Measurements from ENCODE around the gene RYR3. TPM values are rescaled to one million over a fixed set of nuclear protein-coding genes. Genes with fewer than 3 reads are reported as not detected.

Gene RYR3
- total RNA-seq, 1 experiment from 2014 or later, result not detected

- DNase-seq (ENCODE audit: unreplicated experiment), result peak; percentile 61
- Mint-ChIP-seq H3K4me3 (ENCODE audit: unreplicated experiment) (no peak overlapping the region), H3K27me3 (ENCODE audit: insufficient read depth, unreplicated experiment) (no peaks in the 10 kb centered on the region), H3K27ac (ENCODE audit: low read depth, unreplicated experiment) (no peak overlapping the region), H3K4me1 (ENCODE audit: insufficient read depth, unreplicated experiment) (no peaks in the 10 kb centered on the region), H3K36me3 (ENCODE audit: insufficient read depth, unreplicated experiment) (no peaks in the 10 kb centered on the region), H3K9me3 (ENCODE audit: unreplicated experiment) (no peaks in the 10 kb centered on the region)
- BruUV-seq (replicated peaks), result no TSS peak
- ChIA-PET POLR2A (interaction anchor here (0.5 to 0.7 kb wide), 2 partner anchors 236 to 810 kb away, joined by 3 read pairs; no protein-coding TSS in a partner anchor), CTCF (interaction anchor here (0.6 to 10.2 kb wide), 72 partner anchors 8 to 1055 kb away, joined by 3 to 152 read pairs (median 4); partner anchors contain the start of genes CHRM5 and KATNBL1)
- intact Hi-C loops (cut with micrococcal nuclease), result loop anchor here (5.0 kb wide), 3 partner anchors 239 to 474 kb away; partner anchors contain the start of genes AVEN and KATNBL1
- peak; percentile 73 for TF ChIP-seq CTCF (IDR thresholded peaks at IDR 0.05; ENCODE audit: unreplicated experiment)
Measured at GRCh38 chr15:33737687-33738601, 427.2 kb downstream of the RYR3 start.

GRCh38 chr15:33738941-33739664, 428.3 kb downstream of the RYR3 start:
- Mint-ChIP-seq H3K27ac (ENCODE audit: low read depth, unreplicated experiment) (no peak overlapping the region), H3K4me3 (ENCODE audit: unreplicated experiment) (no peak overlapping the region), H3K4me1 (ENCODE audit: insufficient read depth, unreplicated experiment) (no peaks in the 10 kb centered on the region), H3K27me3 (ENCODE audit: insufficient read depth, unreplicated experiment) (no peaks in the 10 kb centered on the region), H3K36me3 (ENCODE audit: insufficient read depth, unreplicated experiment) (no peaks in the 10 kb centered on the region), H3K9me3 (ENCODE audit: unreplicated experiment) (no peaks in the 10 kb centered on the region)
- no TSS peak for BruUV-seq (replicated peaks)
- intact Hi-C loops (cut with micrococcal nuclease), result loop anchor here (5.0 kb wide), 3 partner anchors 238 to 473 kb away; partner anchors contain the start of genes AVEN and KATNBL1
- ChIA-PET CTCF (interaction anchor here (0.8 to 10.2 kb wide), 32 partner anchors 10 to 652 kb away, joined by 3 to 152 read pairs (median 7); partner anchors contain the start of gene CHRM5), POLR2A (no interaction called here)
- DNase-seq (ENCODE audit: unreplicated experiment), result no peak
- no peak for TF ChIP-seq CTCF (IDR thresholded peaks at IDR 0.05; ENCODE audit: unreplicated experiment)

GRCh38 chr15:33742306-33742705, 431.5 kb downstream of the RYR3 start:
- DNase-seq (ENCODE audit: unreplicated experiment), result no peak
- Mint-ChIP-seq H3K9me3 (ENCODE audit: unreplicated experiment) (no peaks in the 10 kb centered on the region), H3K4me1 (ENCODE audit: insufficient read depth, unreplicated experiment) (no peaks in the 10 kb centered on the region), H3K4me3 (ENCODE audit: unreplicated experiment) (no peak overlapping the region), H3K36me3 (ENCODE audit: insufficient read depth, unreplicated experiment) (no peaks in the 10 kb centered on the region), H3K27ac (ENCODE audit: low read depth, unreplicated experiment) (no peak overlapping the region), H3K27me3 (ENCODE audit: insufficient read depth, unreplicated experiment) (no peaks in the 10 kb centered on the region)
- TF ChIP-seq CTCF (IDR thresholded peaks at IDR 0.05; ENCODE audit: unreplicated experiment), result no peak
- BruUV-seq (replicated peaks), result no TSS peak
- CTCF ChIA-PET, result interaction anchor here (1.1 kb wide), 1 partner anchor 42 kb away, joined by 5 read pairs; no protein-coding TSS in a partner anchor
- intact Hi-C loops (cut with micrococcal nuclease), result no loop called here
- POLR2A ChIA-PET, result no interaction called here

GRCh38 chr15:33742800-33743199, 432.0 kb downstream of the RYR3 start:
- POLR2A ChIA-PET, result no interaction called here
- intact Hi-C loops (cut with micrococcal nuclease), result no loop called here
- Mint-ChIP-seq H3K27ac (ENCODE audit: low read depth, unreplicated experiment) (no peak overlapping the region), H3K4me3 (ENCODE audit: unreplicated experiment) (no peak overlapping the region), H3K36me3 (ENCODE audit: insufficient read depth, unreplicated experiment) (no peaks in the 10 kb centered on the region), H3K9me3 (ENCODE audit: unreplicated experiment) (no peaks in the 10 kb centered on the region), H3K4me1 (ENCODE audit: insufficient read depth, unreplicated experiment) (no peaks in the 10 kb centered on the region), H3K27me3 (ENCODE audit: insufficient read depth, unreplicated experiment) (no peaks in the 10 kb centered on the region)
- BruUV-seq (replicated peaks), result no TSS peak
- DNase-seq (ENCODE audit: unreplicated experiment), result no peak
- CTCF ChIA-PET, result interaction anchor here (1.1 to 2.0 kb wide), 3 partner anchors 8 to 42 kb away, joined by 5 to 10 read pairs (median 5); no protein-coding TSS in a partner anchor
- no peak for TF ChIP-seq CTCF (IDR thresholded peaks at IDR 0.05; ENCODE audit: unreplicated experiment)

All from MCF 10A (cell line).